ENCODE results near the gene NR2F2. TPM values are rescaled to one million over a fixed set of nuclear protein-coding genes. Genes with fewer than 3 reads are reported as not detected.

The NR2F2 gene
- total RNA-seq, 4 donors from 2014 or later, result 4.3 to 14.6 (median 9.3) TPM

DNA sequence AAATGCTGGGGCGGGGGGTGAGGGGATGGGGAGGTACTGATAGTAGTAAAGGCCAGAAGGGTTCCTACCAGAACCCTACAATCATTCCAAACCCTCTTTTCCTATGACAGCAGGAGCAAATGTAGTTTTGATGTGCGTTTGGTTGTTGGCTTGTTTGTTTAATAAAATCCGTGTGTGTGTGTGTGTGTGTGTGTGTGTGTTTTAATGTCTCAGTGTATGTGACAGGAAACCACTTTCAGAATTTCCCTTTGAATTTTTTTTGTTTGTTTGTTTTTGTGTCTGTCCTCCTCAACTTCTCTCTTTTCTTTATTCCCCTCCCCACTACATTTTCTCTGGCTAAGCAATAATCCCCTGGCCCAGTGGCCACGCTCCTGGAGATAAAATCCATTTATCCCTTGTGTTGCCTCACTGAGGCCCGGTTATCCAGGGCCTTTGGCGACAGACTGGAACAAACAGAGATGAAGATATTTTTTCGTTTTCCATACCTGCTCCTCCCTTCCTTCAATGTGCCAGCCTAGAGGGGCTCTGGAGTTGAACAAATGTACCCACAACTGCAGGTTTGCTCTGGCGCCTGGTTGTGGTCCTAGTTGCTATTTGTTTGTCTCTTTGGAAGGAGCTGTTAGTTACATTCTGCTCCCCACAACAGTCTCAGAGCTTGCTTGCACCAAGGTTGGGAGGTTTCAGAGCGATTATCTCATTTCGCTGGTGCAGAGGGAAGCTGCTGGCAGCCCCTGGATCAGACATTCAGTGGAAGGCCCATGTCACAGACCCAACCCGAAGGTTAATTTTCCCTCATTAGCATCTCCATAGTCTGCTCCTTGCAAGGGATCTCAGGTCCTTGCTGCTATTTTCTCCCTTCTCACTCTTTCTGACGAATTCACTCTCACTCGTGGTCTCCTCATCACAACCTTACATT, 17.9 kb downstream of the NR2F2 start:
- H3K27me3 ChIP-seq, result no peaks in the 10 kb centered on the region
- H3K27ac ChIP-seq, result peak overlapping the region; percentile 93 to 98 (median 95)
- ATAC-seq, result no peak
- H3K4me1 ChIP-seq, result peaks cover 0 to 14% of the 10 kb centered on the region in 2 donors
- H3K9me3 ChIP-seq, result no peaks in the 10 kb centered on the region
- peak overlapping the region in 2 of 4 donors; percentile 62 to 71 for H3K4me3 ChIP-seq
- intact Hi-C loops (cut with DNase I; ENCODE audit: low total_unique reads), result loop anchor here (5.0 to 10.0 kb wide), 3 partner anchors 596 to 1091 kb away; no protein-coding TSS in a partner anchor
- DNase-seq, result no peak
- no peak for TF ChIP-seq POLR2A (IDR thresholded peaks at IDR 0.05)
- TF ChIP-seq, protein P1, sequence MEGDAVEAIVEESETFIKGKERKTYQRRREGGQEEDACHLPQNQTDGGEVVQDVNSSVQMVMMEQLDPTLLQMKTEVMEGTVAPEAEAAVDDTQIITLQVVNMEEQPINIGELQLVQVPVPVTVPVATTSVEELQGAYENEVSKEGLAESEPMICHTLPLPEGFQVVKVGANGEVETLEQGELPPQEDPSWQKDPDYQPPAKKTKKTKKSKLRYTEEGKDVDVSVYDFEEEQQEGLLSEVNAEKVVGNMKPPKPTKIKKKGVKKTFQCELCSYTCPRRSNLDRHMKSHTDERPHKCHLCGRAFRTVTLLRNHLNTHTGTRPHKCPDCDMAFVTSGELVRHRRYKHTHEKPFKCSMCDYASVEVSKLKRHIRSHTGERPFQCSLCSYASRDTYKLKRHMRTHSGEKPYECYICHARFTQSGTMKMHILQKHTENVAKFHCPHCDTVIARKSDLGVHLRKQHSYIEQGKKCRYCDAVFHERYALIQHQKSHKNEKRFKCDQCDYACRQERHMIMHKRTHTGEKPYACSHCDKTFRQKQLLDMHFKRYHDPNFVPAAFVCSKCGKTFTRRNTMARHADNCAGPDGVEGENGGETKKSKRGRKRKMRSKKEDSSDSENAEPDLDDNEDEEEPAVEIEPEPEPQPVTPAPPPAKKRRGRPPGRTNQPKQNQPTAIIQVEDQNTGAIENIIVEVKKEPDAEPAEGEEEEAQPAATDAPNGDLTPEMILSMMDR (IDR thresholded peaks at IDR 0.05 in 4 of 5, conservative IDR thresholded peaks at IDR 0.05 in 1 of 5), result no peak
- in situ Hi-C loops (cut with MboI; ENCODE audit: low sequenced_read_pairs in 4 of 4), result loop anchor here in 2 of 4 donors (10.0 to 25.0 kb wide), 3 partner anchors 1084 to 1614 kb away; partner anchors contain the start of gene ARRDC4 (in 1 of the 2)
- H3K36me3 ChIP-seq, result no peaks in the 10 kb centered on the region

DNA sequence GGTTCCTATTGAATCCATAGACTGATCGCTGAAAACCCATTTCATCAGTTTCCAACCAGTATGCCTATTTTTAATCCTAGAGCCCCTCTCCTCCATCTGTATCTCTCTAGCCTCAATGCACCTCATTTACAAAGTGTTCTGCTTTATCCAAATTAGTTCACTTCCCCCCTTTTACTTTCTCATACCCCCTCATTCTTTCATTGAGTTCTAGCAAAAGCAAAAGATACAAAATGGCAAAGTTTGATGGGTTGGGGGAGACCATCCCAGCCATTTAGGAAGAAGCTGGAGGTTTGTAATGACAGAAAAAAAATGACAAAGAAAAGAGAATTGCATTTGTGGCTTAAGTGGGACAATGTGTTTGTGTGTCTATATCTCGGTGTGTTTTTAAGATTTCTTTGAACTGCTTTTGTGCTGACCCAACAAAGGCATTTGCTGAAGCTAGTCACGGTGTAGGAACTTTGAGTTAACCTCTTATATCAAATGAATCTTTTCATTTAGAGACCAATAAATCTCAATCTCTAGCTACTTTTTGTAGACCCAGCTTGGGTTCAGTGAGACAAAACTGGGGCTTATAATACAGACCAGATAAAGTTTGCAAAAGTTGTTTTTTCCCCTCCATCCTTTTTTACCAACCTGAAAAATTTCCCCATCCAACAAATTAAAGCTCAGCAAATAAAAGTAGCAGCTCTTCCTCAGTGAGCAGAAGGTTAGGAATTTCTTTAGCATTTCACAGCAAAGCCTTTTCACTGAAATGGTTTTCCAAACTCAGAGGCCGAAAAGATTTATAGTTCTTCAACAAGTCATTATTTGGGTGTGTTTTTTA, 18.7 kb downstream of the NR2F2 start:
- no peak for ATAC-seq
- Histone ChIP-seq H3K4me3 (no peak overlapping the region), H3K9me3 (no peaks in the 10 kb centered on the region), H3K27me3 (peaks cover 0 to under 1% (median 0%) of the 10 kb centered on the region in 3 donors), H3K36me3 (no peaks in the 10 kb centered on the region), H3K27ac (peak overlapping the region; percentile 35 to 96 (median 94)), H3K4me1 (peaks cover 0 to 14% of the 10 kb centered on the region in 2 donors)
- no peak for DNase-seq
- intact Hi-C loops (cut with DNase I; ENCODE audit: low total_unique reads) (loop anchor here (5.0 to 10.0 kb wide), 3 partner anchors 597 to 1092 kb away; no protein-coding TSS in a partner anchor), in situ Hi-C loops (cut with MboI; ENCODE audit: low sequenced_read_pairs in 4 of 4) (loop anchor here in 2 of 4 donors (10.0 to 25.0 kb wide), 3 partner anchors 1084 to 1613 kb away; partner anchors contain the start of gene ARRDC4 (in 1 of the 2))
- TF ChIP-seq POLR2A (IDR thresholded peaks at IDR 0.05), result no peak
- TF ChIP-seq, protein P1 (IDR thresholded peaks at IDR 0.05 in 4 of 5, conservative IDR thresholded peaks at IDR 0.05 in 1 of 5), result no peak

DNA sequence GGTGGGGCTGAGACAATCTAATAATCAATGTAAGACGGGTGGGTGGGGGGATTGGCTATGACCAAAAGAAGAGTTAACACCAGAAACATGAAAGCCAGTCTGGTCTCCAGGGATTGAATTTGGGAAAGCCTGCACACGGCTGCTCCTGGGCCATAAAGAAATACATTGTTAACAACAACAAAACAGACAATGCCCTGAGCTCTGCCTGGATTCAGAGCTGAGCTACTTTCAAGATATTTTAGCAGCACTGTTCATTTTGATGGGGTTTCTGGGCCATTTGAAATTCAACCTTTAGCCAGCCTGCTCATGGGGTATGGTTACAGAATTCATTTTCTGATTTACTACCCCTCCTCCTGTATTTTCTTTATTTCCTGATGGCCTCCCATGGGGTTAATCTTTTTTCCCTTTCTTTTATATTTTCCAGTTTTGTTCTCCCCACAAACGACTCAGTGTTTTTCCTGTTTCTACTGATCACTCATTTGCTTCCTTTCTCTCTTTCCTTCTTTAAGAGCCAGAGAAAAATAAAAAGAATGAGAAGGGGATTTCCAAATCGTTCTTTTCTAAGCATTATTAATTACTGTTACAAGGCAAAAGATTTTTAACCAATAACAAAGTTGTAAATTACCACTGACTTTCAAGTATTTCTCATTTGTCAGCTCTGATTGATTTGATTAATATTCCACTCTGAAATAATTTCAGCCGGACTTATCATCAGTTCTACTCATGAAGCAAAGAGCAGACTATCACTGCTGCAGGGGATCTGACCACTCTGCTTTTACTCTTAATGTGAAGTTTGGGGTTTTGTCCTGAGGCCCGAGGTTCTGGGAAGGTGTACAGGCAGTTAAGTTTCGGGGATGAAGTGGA, 19.6 kb downstream of the NR2F2 start:
- TF ChIP-seq, protein P1 (IDR thresholded peaks at IDR 0.05 in 4 of 5, conservative IDR thresholded peaks at IDR 0.05 in 1 of 5), result no peak
- no peak for TF ChIP-seq POLR2A (IDR thresholded peaks at IDR 0.05)
- in situ Hi-C loops (cut with MboI; ENCODE audit: low sequenced_read_pairs in 4 of 4) (loop anchor here in 3 of 4 donors (10.0 to 25.0 kb wide), 7 partner anchors 235 to 1612 kb away; partner anchors contain the start of gene ARRDC4 (in 1 of the 3)), intact Hi-C loops (cut with DNase I; ENCODE audit: low total_unique reads) (loop anchor here (5.0 to 10.0 kb wide), 3 partner anchors 598 to 1093 kb away; no protein-coding TSS in a partner anchor)
- no peak overlapping the region for H3K4me3 ChIP-seq
- H3K27me3 ChIP-seq, result peaks cover 0 to 5% (median 0%) of the 10 kb centered on the region in 3 donors
- ATAC-seq (no peak), DNase-seq (no peak)
- H3K36me3 ChIP-seq, result no peaks in the 10 kb centered on the region
- H3K9me3 ChIP-seq, result no peaks in the 10 kb centered on the region
- peak overlapping the region; percentile 29 to 96 (median 94) for H3K27ac ChIP-seq
- peaks cover 0 to 9% of the 10 kb centered on the region in 2 donors for H3K4me1 ChIP-seq
